Loucy (cell line): Measurements from ENCODE around the gene CMTR2.

Source experiments
- H2AFZ ChIP-seq: fragments of 200-600 bp; sonication (generic); 2 replicates; pipeline ENCODE4 v1.6.0; 2016; ENCODE audit warnings: antibody characterized with exemption, mild to moderate bottlenecking, low read length, moderate library complexity
- H3F3A ChIP-seq: fragments of 200-600 bp; 2 replicates; pipeline ENCODE4 v1.6.0; 2016; ENCODE audit warnings: antibody characterized with exemption, low read depth, mild to moderate bottlenecking
- H3K27me3 ChIP-seq: fragments of 200-600 bp; sonication (generic); 2 replicates; pipeline ENCODE4 v1.6.1; 2014; ENCODE audit warnings: low read length, mild to moderate bottlenecking; ENCODE audit not compliant: insufficient read depth, poor library complexity, severe bottlenecking
- H3K36me3 ChIP-seq: fragments of 200-600 bp; sonication (generic); 2 replicates; pipeline ENCODE4 v1.6.1; 2016; ENCODE audit warnings: low read length; ENCODE audit not compliant: insufficient read depth
- H3K4me1 ChIP-seq: fragments of 200-600 bp; sonication (generic); 2 replicates; pipeline ENCODE4 v1.5.1; 2014; ENCODE audit warnings: low read length, mild to moderate bottlenecking; ENCODE audit not compliant: insufficient read depth, poor library complexity, severe bottlenecking
- H3K4me2 ChIP-seq: fragments of 200-600 bp; sonication (generic); 2 replicates; pipeline ENCODE4 v1.6.0; 2014; ENCODE audit warnings: antibody characterized with exemption, low read length, low read depth, mild to moderate bottlenecking; ENCODE audit not compliant: poor library complexity, severe bottlenecking
- H3K4me3 ChIP-seq: fragments of 200-600 bp; sonication (generic); 2 replicates; pipeline ENCODE4 v1.5.1; 2014; ENCODE audit warnings: low read length, mild to moderate bottlenecking, mixed read lengths; ENCODE audit not compliant: poor library complexity, severe bottlenecking
- H3K79me2 ChIP-seq: fragments of 200-600 bp; sonication (generic); 2 replicates; pipeline ENCODE4 v1.6.1; 2014; ENCODE audit warnings: low read length; ENCODE audit not compliant: insufficient read depth
- H3K9ac ChIP-seq: fragments of 200-600 bp; sonication (generic); 2 replicates; pipeline ENCODE4 v1.6.0; 2014; ENCODE audit warnings: mild to moderate bottlenecking, low read depth, low read length, moderate library complexity; ENCODE audit not compliant: poor library complexity, severe bottlenecking
- H3K9me2 ChIP-seq: fragments of 200-600 bp; sonication (generic); replicated peaks from 2 replicates; pipeline ENCODE4 v1.6.1; 2016; ENCODE audit warnings: low read depth, low read length, mixed read lengths
- H3K9me3 ChIP-seq: fragments of 200-600 bp; sonication (generic); 2 replicates; pipeline ENCODE4 v1.6.1; 2014; ENCODE audit warnings: mild to moderate bottlenecking, antibody characterized with exemption, low read length, low read depth; ENCODE audit not compliant: insufficient read depth
- H4K20me1 ChIP-seq: fragments of 200-600 bp; sonication (generic); 2 replicates; pipeline ENCODE4 v1.6.0; 2014; ENCODE audit warnings: antibody characterized with exemption, low read length, mild to moderate bottlenecking; ENCODE audit not compliant: insufficient read depth, poor library complexity, severe bottlenecking
- EZH2phosphoT487 ChIP-seq: fragments of 200-600 bp; IDR thresholded peaks from 2 replicates; pipeline ENCODE4 v1.6.1; 2018; ENCODE audit warnings: antibody characterized with exemption, mild to moderate bottlenecking, moderate library complexity, borderline replicate concordance
- TF ChIP-seq, protein P1 (sequence below): fragments of 200-600 bp; sonication (generic); conservative IDR thresholded peaks from 2 replicates; pipeline ENCODE4 v1.5.1; 2014; ENCODE audit warnings: mild to moderate bottlenecking, antibody characterized with exemption, low read length

CMTR2 gene, protein sequence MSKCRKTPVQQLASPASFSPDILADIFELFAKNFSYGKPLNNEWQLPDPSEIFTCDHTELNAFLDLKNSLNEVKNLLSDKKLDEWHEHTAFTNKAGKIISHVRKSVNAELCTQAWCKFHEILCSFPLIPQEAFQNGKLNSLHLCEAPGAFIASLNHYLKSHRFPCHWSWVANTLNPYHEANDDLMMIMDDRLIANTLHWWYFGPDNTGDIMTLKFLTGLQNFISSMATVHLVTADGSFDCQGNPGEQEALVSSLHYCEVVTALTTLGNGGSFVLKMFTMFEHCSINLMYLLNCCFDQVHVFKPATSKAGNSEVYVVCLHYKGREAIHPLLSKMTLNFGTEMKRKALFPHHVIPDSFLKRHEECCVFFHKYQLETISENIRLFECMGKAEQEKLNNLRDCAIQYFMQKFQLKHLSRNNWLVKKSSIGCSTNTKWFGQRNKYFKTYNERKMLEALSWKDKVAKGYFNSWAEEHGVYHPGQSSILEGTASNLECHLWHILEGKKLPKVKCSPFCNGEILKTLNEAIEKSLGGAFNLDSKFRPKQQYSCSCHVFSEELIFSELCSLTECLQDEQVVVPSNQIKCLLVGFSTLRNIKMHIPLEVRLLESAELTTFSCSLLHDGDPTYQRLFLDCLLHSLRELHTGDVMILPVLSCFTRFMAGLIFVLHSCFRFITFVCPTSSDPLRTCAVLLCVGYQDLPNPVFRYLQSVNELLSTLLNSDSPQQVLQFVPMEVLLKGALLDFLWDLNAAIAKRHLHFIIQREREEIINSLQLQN

DNA sequence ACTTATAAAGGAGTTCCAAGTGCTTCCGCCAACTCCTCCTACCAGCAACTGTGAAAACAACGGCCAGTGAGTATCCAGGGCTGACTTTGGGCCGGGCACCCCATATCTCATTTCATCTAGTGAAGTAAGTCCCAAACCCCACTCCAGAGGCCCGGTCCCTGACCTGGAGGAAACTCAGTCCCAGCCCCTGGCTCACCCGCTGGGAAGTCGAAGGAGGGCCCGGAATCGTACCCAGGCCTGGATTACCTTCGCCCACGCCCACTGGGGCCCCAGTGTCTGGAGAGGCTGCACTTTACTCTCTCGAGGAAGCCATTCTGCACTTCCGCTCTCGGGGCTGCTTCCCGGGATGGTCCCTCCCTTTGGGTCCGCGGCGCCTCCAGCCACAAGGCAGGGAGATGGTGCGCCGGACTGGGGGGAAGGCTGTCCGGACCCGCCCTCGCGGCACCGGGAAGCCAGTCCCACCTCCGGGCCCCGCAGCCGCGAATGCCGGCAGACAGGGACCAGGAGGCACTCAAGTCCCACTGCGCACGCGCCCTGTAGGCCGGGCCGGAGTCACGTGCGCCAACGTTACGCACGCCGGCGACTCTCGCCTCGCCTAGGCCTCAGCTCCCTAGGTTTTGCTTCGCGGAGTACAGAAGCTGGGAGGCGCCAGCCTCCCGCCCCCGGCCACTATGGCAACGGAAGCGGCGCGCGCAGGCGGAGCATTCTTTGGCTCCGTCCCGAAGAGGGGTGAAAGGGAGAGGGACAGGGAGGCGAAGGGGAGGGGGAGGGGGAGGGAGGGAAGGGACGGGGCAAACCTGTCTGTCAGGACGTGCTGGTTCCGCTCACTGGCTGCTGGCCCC, at the start of gene CMTR2:
Gene CMTR2 (minus strand): TSS at position 513 of the 842 bp plus-strand sequence. CDS start 3,482 bp downstream, outside the sequence.
- H3K4me3 ChIP-seq, result peak within 1 kb of the TSS; percentile 94
- H4K20me1 ChIP-seq, result peaks cover 22% of the 10 kb centered on the region
- peaks cover 19% of the 10 kb centered on the region for H3K4me1 ChIP-seq
- no peaks in the 10 kb centered on the region for H3K9me3 ChIP-seq
- H3F3A ChIP-seq, result no peaks in the 10 kb centered on the region
- H3K9ac ChIP-seq, result peak within 1 kb of the TSS; percentile 88
- H3K4me2 ChIP-seq, result peak within 1 kb of the TSS; percentile 100
- TF ChIP-seq EZH2phosphoT487, result no peak
- TF ChIP-seq, protein P1, sequence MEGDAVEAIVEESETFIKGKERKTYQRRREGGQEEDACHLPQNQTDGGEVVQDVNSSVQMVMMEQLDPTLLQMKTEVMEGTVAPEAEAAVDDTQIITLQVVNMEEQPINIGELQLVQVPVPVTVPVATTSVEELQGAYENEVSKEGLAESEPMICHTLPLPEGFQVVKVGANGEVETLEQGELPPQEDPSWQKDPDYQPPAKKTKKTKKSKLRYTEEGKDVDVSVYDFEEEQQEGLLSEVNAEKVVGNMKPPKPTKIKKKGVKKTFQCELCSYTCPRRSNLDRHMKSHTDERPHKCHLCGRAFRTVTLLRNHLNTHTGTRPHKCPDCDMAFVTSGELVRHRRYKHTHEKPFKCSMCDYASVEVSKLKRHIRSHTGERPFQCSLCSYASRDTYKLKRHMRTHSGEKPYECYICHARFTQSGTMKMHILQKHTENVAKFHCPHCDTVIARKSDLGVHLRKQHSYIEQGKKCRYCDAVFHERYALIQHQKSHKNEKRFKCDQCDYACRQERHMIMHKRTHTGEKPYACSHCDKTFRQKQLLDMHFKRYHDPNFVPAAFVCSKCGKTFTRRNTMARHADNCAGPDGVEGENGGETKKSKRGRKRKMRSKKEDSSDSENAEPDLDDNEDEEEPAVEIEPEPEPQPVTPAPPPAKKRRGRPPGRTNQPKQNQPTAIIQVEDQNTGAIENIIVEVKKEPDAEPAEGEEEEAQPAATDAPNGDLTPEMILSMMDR, result no peak
- peak within 1 kb of the TSS; percentile 77 for H2AFZ ChIP-seq
- no peaks in the 10 kb centered on the region for H3K27me3 ChIP-seq
- no peaks in the 10 kb centered on the region for H3K9me2 ChIP-seq
- peaks cover 13% of the 10 kb centered on the region; the same call in 1 of the 2 replicates for H3K36me3 ChIP-seq
- peaks cover 26% of the 10 kb centered on the region for H3K79me2 ChIP-seq

DNA sequence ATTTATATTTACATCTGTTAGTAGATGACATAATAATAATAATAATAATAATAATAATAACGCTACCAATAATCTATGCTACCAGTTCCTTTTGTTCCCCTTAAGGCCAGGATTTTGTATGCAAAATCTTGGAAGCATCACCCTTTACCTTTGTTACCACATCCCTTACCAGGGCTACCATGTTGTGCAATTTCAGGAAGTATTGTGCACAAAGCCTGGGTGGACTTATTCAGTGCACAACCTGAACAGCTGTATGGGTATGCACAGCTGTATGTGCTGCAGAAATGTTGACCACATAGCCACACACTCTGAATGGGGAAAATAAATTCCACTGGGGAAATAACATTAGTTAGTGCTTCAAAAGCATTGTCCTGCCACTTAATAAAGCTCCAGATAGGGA, 49.4 kb upstream of the CMTR2 start:
- Histone ChIP-seq H3F3A (no peaks in the 10 kb centered on the region), H2AFZ (no peak overlapping the region), H3K9ac (no peak overlapping the region), H3K4me1 (no peaks in the 10 kb centered on the region), H3K36me3 (no peaks in the 10 kb centered on the region), H3K4me2 (no peak overlapping the region), H3K79me2 (no peaks in the 10 kb centered on the region), H3K27me3 (no peaks in the 10 kb centered on the region), H4K20me1 (no peaks in the 10 kb centered on the region), H3K4me3 (no peak overlapping the region), H3K9me3 (no peaks in the 10 kb centered on the region), H3K9me2 (no peaks in the 10 kb centered on the region)
- no peak for TF ChIP-seq EZH2phosphoT487
- TF ChIP-seq, protein P1, result no peak

DNA sequence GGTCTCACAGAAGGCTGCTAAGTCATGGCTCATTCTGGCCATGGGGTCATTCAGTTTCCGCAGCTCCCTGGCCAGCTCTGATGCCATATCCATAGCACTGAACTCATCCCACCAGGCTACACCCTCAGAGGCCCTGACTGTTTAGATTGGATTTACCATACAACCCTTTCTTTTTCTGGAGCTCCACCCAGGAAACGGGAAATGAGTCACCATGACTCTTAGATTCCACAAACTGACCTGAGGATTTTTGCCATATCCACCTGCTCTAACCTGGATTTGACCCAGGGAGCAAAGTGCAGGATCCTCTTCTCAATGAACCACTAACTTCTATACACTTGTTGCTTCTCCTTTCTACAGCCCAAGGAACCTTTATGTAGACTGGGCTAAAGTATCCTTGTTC, 49.0 kb upstream of the CMTR2 start:
- Histone ChIP-seq H3K36me3 (no peaks in the 10 kb centered on the region), H3K79me2 (no peaks in the 10 kb centered on the region), H3K9me2 (no peaks in the 10 kb centered on the region), H3F3A (no peaks in the 10 kb centered on the region), H3K27me3 (no peaks in the 10 kb centered on the region), H4K20me1 (no peaks in the 10 kb centered on the region), H3K4me3 (no peak overlapping the region), H2AFZ (no peak overlapping the region), H3K4me2 (no peak overlapping the region), H3K4me1 (no peaks in the 10 kb centered on the region), H3K9ac (no peak overlapping the region), H3K9me3 (no peaks in the 10 kb centered on the region)
- TF ChIP-seq EZH2phosphoT487, result no peak
- TF ChIP-seq, protein P1, result no peak
